ENCODE data around the gene DDX20.

DNA sequence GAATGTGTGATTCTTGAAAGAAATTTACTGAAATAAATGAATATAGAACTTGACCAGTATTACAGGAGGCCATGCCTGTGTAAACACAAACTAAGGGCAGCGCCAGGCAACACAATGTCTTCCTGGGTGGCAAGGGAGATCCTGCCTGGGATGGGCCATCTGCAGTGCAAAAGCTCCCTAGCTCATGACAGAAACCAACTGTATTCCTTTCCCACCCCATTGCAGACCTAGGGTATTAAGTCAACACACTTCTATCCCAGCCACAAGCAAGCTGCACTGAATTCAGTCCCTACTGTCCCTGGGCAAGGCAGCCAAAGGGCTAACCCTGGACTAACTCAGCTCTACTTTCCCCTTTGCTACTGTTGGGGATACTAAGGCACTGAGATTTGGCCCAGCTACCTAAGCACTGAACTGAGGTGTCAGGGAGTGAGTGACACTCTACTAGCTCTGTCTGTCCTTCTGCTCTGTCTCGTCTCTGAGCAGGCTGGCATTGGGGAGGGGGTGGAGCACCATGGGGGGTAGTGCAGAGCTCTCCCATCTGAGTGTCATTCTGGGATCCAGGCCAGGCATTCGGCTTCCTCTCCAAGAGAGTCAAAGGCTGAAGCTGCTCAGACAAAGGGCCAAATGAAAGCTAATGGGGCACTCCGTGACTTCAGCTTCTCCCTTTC lies 19.0 kb upstream of the DDX20 start:
- TF ChIP-seq, protein P1, sequence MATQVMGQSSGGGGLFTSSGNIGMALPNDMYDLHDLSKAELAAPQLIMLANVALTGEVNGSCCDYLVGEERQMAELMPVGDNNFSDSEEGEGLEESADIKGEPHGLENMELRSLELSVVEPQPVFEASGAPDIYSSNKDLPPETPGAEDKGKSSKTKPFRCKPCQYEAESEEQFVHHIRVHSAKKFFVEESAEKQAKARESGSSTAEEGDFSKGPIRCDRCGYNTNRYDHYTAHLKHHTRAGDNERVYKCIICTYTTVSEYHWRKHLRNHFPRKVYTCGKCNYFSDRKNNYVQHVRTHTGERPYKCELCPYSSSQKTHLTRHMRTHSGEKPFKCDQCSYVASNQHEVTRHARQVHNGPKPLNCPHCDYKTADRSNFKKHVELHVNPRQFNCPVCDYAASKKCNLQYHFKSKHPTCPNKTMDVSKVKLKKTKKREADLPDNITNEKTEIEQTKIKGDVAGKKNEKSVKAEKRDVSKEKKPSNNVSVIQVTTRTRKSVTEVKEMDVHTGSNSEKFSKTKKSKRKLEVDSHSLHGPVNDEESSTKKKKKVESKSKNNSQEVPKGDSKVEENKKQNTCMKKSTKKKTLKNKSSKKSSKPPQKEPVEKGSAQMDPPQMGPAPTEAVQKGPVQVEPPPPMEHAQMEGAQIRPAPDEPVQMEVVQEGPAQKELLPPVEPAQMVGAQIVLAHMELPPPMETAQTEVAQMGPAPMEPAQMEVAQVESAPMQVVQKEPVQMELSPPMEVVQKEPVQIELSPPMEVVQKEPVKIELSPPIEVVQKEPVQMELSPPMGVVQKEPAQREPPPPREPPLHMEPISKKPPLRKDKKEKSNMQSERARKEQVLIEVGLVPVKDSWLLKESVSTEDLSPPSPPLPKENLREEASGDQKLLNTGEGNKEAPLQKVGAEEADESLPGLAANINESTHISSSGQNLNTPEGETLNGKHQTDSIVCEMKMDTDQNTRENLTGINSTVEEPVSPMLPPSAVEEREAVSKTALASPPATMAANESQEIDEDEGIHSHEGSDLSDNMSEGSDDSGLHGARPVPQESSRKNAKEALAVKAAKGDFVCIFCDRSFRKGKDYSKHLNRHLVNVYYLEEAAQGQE (IDR thresholded peaks at IDR 0.05; ENCODE audit: low read depth): no peak
- TF ChIP-seq, protein P2, sequence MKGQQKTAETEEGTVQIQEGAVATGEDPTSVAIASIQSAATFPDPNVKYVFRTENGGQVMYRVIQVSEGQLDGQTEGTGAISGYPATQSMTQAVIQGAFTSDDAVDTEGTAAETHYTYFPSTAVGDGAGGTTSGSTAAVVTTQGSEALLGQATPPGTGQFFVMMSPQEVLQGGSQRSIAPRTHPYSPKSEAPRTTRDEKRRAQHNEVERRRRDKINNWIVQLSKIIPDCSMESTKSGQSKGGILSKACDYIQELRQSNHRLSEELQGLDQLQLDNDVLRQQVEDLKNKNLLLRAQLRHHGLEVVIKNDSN (IDR thresholded peaks at IDR 0.05): no peak
- TF ChIP-seq EP300 (IDR thresholded peaks at IDR 0.05; ENCODE audit: borderline replicate concordance) (no peak), YY1 (IDR thresholded peaks at IDR 0.05; ENCODE audit: low read depth) (no peak), TCF12 (IDR thresholded peaks at IDR 0.05; ENCODE audit: low read depth) (no peak), TEAD4 (IDR thresholded peaks at IDR 0.05) (no peak), EGR1 (IDR thresholded peaks at IDR 0.05) (no peak), NFIC (IDR thresholded peaks at IDR 0.05) (no peak), ZBTB7A (IDR thresholded peaks at IDR 0.05; ENCODE audit: low read depth) (no peak), TAF1 (IDR thresholded peaks at IDR 0.05; ENCODE audit: low read depth) (no peak), RAD21 (IDR thresholded peaks at IDR 0.05; ENCODE audit: low read depth) (no peak), FOXM1 (IDR thresholded peaks at IDR 0.05; ENCODE audit: borderline replicate concordance, low read depth) (no peak)
- TF ChIP-seq, protein P3, sequence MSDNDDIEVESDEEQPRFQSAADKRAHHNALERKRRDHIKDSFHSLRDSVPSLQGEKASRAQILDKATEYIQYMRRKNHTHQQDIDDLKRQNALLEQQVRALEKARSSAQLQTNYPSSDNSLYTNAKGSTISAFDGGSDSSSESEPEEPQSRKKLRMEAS (IDR thresholded peaks at IDR 0.05): no peak
